Mesenchymal stem cell (in vitro differentiated cells and primary cell): Measurements from ENCODE around the gene NRG2.

Experiments used
- DNase-seq: peaks from one replicate; pipeline ENCODE4 v3.0.0-alpha.2; 2013
- H2AFZ ChIP-seq: one replicate; pipeline ENCODE4 v1.6.1; 2013; ENCODE audit warnings: low read depth, mild to moderate bottlenecking, control low read depth, inconsistent platforms, low read length, moderate library complexity
- H2AK5ac ChIP-seq: 2 replicates; pipeline ENCODE4 v1.6.1; 2013; ENCODE audit warnings: low read length, moderate library complexity, mild to moderate bottlenecking, inconsistent platforms; ENCODE audit not compliant: severe bottlenecking
- H2BK120ac ChIP-seq: one replicate; pipeline ENCODE4 v1.6.1; 2013; ENCODE audit warnings: low read depth, mild to moderate bottlenecking, inconsistent platforms, low read length, moderate library complexity
- H2BK12ac ChIP-seq, 2 experiments: one replicate each; pipeline ENCODE4 v1.6.1; 2013; ENCODE audit warnings: inconsistent platforms in 2 of 2, low read length in 2 of 2, mild to moderate bottlenecking in 2 of 2, moderate library complexity in 2 of 2, control low read depth in 1 of 2
- H2BK15ac ChIP-seq: one replicate; pipeline ENCODE4 v1.6.1; 2013; ENCODE audit warnings: mild to moderate bottlenecking, low read depth, inconsistent platforms; ENCODE audit not compliant: poor library complexity, severe bottlenecking
- H2BK5ac ChIP-seq: 2 replicates; pipeline ENCODE4 v1.6.1; 2013; ENCODE audit warnings: low read depth, mild to moderate bottlenecking, low read length, control low read depth, inconsistent platforms; ENCODE audit not compliant: poor library complexity, severe bottlenecking
- H3K14ac ChIP-seq, 2 experiments: one replicate each; pipeline ENCODE4 v1.6.1; 2013; ENCODE audit warnings: inconsistent platforms in 2 of 2, low read length in 2 of 2, control low read depth in 1 of 2, mild to moderate bottlenecking in 1 of 2, moderate library complexity in 1 of 2
- H3K18ac ChIP-seq, 2 experiments: one replicate each; pipeline ENCODE4 v1.6.1; 2013; ENCODE audit warnings: inconsistent platforms in 2 of 2, low read length in 2 of 2, control low read depth in 1 of 2, low read depth in 1 of 2, mild to moderate bottlenecking in 1 of 2
- H3K23ac ChIP-seq, 2 experiments: one replicate each; pipeline ENCODE4 v1.6.1; 2013; ENCODE audit warnings: inconsistent platforms in 2 of 2, low read length in 2 of 2, mild to moderate bottlenecking in 2 of 2, moderate library complexity in 2 of 2, control low read depth in 1 of 2
- H3K27ac ChIP-seq: 2 replicates; pipeline ENCODE4 v1.5.1; 2013; ENCODE audit warnings: mild to moderate bottlenecking, moderate library complexity, low read length, control low read depth, inconsistent platforms; ENCODE audit not compliant: poor library complexity, severe bottlenecking
- H3K27me3 ChIP-seq, 2 experiments: 2 replicates each; pipeline versions ENCODE4 v1.6.1 to v1.7.0; 2013; ENCODE audit warnings: low read length in 2 of 2, mild to moderate bottlenecking in 2 of 2, moderate library complexity in 2 of 2, control low read depth in 1 of 2, inconsistent platforms in 1 of 2; ENCODE audit not compliant: control insufficient read depth in 1 of 2, insufficient read depth in 1 of 2
- H3K36me3 ChIP-seq, 2 experiments: 2 replicates each; pipeline versions ENCODE4 v1.6.1 to v1.7.0; 2013; ENCODE audit warnings: low read length in 2 of 2, control low read depth in 1 of 2, inconsistent platforms in 1 of 2, low read depth in 1 of 2, mild to moderate bottlenecking in 1 of 2; ENCODE audit not compliant: insufficient read depth in 2 of 2, control insufficient read depth in 1 of 2
- H3K4ac ChIP-seq, 2 experiments: one replicate each; pipeline ENCODE4 v1.6.1; 2013; ENCODE audit warnings: inconsistent platforms in 2 of 2, low read length in 2 of 2, mild to moderate bottlenecking in 2 of 2, moderate library complexity in 2 of 2, control low read depth in 1 of 2, low read depth in 1 of 2
- H3K4me1 ChIP-seq: 2 replicates; pipeline ENCODE4 v1.6.1; 2013; ENCODE audit warnings: low read depth, low read length, control low read depth; ENCODE audit not compliant: control insufficient read depth, insufficient read depth
- H3K4me2 ChIP-seq: 2 replicates; pipeline ENCODE4 v1.6.1; 2013; ENCODE audit warnings: low read length, mild to moderate bottlenecking, inconsistent platforms; ENCODE audit not compliant: poor library complexity, severe bottlenecking
- H3K4me3 ChIP-seq, 2 experiments: 2 replicates each; pipeline versions ENCODE4 v1.5.1 to v1.7.0; 2013; ENCODE audit warnings: low read length in 2 of 2, mild to moderate bottlenecking in 2 of 2, control low read depth in 1 of 2, low read depth in 1 of 2; ENCODE audit not compliant: insufficient read depth in 1 of 2
- H3K79me1 ChIP-seq: replicated peaks from 2 replicates; pipeline ENCODE4 v1.6.1; 2013; ENCODE audit warnings: mild to moderate bottlenecking, control low read depth, low read length, inconsistent platforms; ENCODE audit not compliant: poor library complexity, severe bottlenecking
- H3K9ac ChIP-seq: 2 replicates; pipeline ENCODE4 v1.7.0; 2013; ENCODE audit warnings: mild to moderate bottlenecking, low read length, moderate library complexity
- H3K9me3 ChIP-seq: 2 replicates; pipeline ENCODE4 v1.7.0; 2013; ENCODE audit warnings: mild to moderate bottlenecking, low read length; ENCODE audit not compliant: control insufficient read depth
- H4K8ac ChIP-seq: one replicate; pipeline ENCODE4 v1.6.1; 2013; ENCODE audit warnings: inconsistent platforms, mild to moderate bottlenecking, low read length, moderate library complexity
- H4K91ac ChIP-seq: one replicate; pipeline ENCODE4 v1.6.1; 2013; ENCODE audit warnings: mild to moderate bottlenecking, low read length, inconsistent platforms
- WGBS: methylation state at CpG from one replicate; pipeline ENCODE4 v1.1.7; 2013; ENCODE audit warnings: mixed read lengths; 5-methylcytosine and 5-hydroxymethylcytosine counted together

Gene NRG2

DNA sequence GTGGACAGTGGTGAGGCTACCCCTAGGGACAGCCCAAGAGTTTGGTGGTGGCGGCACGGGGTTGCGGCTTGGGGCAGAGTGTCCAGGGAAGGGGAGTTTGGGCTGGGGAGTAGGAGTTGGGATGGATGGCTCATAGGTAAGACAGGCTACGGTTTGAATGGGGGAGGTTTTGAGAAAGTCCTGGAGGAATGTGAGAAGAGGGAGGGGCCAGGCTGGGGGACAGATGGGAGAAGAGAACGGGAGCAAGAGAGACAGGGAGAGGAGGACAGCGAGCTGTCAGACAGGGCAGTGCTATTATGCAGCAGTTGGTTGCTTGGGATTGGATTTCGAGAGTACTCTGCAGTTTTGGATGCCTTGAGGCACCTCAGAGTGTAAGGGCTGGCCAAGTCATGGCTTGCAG is 223.0 kb downstream of the NRG2 start:
- H3K9ac ChIP-seq, result no peak overlapping the region
- H4K91ac ChIP-seq, result no peak overlapping the region
- DNase-seq, result no peak
- H3K4me2 ChIP-seq, result no peak overlapping the region
- no peak overlapping the region for H2AK5ac ChIP-seq
- no peak overlapping the region for H4K8ac ChIP-seq
- WGBS, result 58% methylated on average over 7 of the region's 7 CpGs
- H3K18ac ChIP-seq, result no peak overlapping the region
- H3K4ac ChIP-seq, result no peak overlapping the region
- no peaks in the 10 kb centered on the region for H3K36me3 ChIP-seq
- H3K27me3 ChIP-seq, result peaks cover 59 to 84% of the 10 kb centered on the region in 2 experiments
- H2AFZ ChIP-seq, result no peak overlapping the region
- no peak overlapping the region for H2BK12ac ChIP-seq
- no peaks in the 10 kb centered on the region for H3K79me1 ChIP-seq
- H2BK15ac ChIP-seq, result no peak overlapping the region
- H3K14ac ChIP-seq, result no peak overlapping the region
- no peak overlapping the region for H3K27ac ChIP-seq
- H3K23ac ChIP-seq, result no peak overlapping the region
- H2BK120ac ChIP-seq, result no peak overlapping the region
- H2BK5ac ChIP-seq, result no peak overlapping the region
- H3K9me3 ChIP-seq, result peaks cover 16% of the 10 kb centered on the region
- H3K4me3 ChIP-seq, result no peak overlapping the region
- H3K4me1 ChIP-seq, result no peaks in the 10 kb centered on the region

DNA sequence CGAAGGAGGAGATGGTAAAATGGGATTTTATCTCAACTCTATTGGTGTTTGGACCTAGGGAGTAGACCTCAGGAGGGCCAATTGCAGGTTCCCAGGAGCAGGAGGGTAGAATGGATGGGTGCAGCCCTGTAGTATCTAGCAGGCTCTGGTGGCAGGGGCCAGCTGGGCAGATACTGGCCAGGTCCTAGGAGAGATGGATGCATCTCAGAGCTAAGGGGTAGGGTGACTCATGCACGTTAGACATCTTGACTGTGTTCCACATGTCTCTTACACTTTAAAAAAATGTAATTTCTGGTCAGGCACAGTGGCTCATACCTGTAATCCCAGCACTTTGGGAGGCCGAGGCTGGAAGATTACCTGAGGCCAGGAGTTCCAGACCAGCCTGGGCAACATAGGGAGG is 225.1 kb downstream of the NRG2 start:
- Histone ChIP-seq H3K14ac (no peak overlapping the region), H2AFZ (no peak overlapping the region), H3K18ac (no peak overlapping the region), H2AK5ac (no peak overlapping the region), H4K8ac (no peak overlapping the region), H3K4me2 (no peak overlapping the region), H3K9me3 (peaks cover 16% of the 10 kb centered on the region), H3K9ac (no peak overlapping the region), H3K4me3 (no peak overlapping the region), H3K27me3 (peaks cover 59 to 85% of the 10 kb centered on the region in 2 experiments), H3K36me3 (no peaks in the 10 kb centered on the region), H3K79me1 (no peaks in the 10 kb centered on the region), H3K23ac (no peak overlapping the region), H3K27ac (no peak overlapping the region), H3K4me1 (no peaks in the 10 kb centered on the region), H3K4ac (no peak overlapping the region), H2BK12ac (no peak overlapping the region), H2BK120ac (no peak overlapping the region), H4K91ac (no peak overlapping the region), H2BK5ac (no peak overlapping the region), H2BK15ac (no peak overlapping the region)
- 72% methylated on average over 3 of the region's 3 CpGs for WGBS
- DNase-seq, result no peak

DNA sequence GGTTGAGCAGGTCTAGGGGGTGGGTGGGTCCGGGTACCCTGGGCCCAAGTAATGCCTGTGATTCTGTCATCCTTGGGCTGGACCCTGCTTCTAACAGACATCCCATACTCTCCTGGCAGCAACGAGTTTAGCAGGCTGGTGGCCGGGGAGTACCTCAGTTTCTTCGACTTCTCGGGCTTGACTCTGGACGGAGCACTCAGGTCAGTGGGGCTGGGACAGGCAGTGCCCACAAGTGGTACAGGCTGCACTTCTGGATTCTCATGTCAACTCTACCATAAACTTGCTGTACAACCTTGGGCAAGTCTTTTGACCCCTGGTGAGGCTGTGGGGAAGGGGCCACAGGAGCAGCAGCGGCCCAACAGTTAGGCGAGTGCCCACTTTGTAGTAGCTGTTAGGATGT is 225.7 kb downstream of the NRG2 start:
- Histone ChIP-seq H2AFZ (no peak overlapping the region), H3K36me3 (no peaks in the 10 kb centered on the region), H3K4me3 (no peak overlapping the region), H2BK5ac (no peak overlapping the region), H3K27ac (no peak overlapping the region), H3K18ac (no peak overlapping the region), H3K4me2 (no peak overlapping the region), H3K9ac (no peak overlapping the region), H3K9me3 (peaks cover 16% of the 10 kb centered on the region), H3K14ac (no peak overlapping the region), H3K79me1 (no peaks in the 10 kb centered on the region), H3K27me3 (peaks cover 63 to 85% of the 10 kb centered on the region in 2 experiments), H4K8ac (no peak overlapping the region), H3K4ac (no peak overlapping the region), H2BK12ac (no peak overlapping the region), H3K23ac (no peak overlapping the region), H2AK5ac (no peak overlapping the region), H2BK15ac (no peak overlapping the region), H3K4me1 (no peaks in the 10 kb centered on the region), H4K91ac (no peak overlapping the region), H2BK120ac (no peak overlapping the region)
- WGBS, result 73% methylated on average over 8 of the region's 8 CpGs
- DNase-seq, result no peak

DNA sequence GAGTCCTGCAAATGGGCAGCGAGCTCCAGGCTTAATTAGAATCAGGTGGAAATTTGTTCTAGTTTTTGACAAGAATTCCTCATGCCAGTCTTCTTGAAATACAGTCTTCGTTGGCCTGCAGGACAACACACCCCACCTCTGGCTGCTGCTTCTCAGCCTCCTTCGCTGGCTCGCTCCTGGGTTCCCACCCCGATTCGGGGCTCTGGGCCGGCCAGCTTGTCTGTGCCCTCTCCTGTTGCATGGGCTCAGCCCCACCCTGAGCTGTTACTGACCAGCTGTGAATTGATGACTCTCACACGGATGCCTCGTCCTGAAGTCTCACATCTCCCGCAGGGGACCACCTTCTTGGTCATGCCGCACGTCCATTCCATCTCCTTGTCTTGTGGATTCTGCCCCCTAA is 226.5 kb downstream of the NRG2 start:
- H3K14ac ChIP-seq, result no peak overlapping the region
- no peaks in the 10 kb centered on the region for H3K36me3 ChIP-seq
- DNase-seq, result no peak
- H2BK5ac ChIP-seq, result no peak overlapping the region
- no peak overlapping the region for H3K18ac ChIP-seq
- no peak overlapping the region for H2BK120ac ChIP-seq
- peaks cover 16% of the 10 kb centered on the region for H3K9me3 ChIP-seq
- H3K79me1 ChIP-seq, result no peaks in the 10 kb centered on the region
- H3K23ac ChIP-seq, result no peak overlapping the region
- no peak overlapping the region for H3K4ac ChIP-seq
- no peak overlapping the region for H2AFZ ChIP-seq
- H4K8ac ChIP-seq, result no peak overlapping the region
- no peak overlapping the region for H3K4me2 ChIP-seq
- H3K27me3 ChIP-seq, result peaks cover 63 to 84% of the 10 kb centered on the region in 2 experiments
- no peak overlapping the region for H3K27ac ChIP-seq
- H2BK15ac ChIP-seq, result no peak overlapping the region
- no peak overlapping the region for H4K91ac ChIP-seq
- 82% methylated on average over 12 of the region's 12 CpGs for WGBS
- H2AK5ac ChIP-seq, result no peak overlapping the region
- no peak overlapping the region for H3K9ac ChIP-seq
- no peak overlapping the region for H3K4me3 ChIP-seq
- no peaks in the 10 kb centered on the region for H3K4me1 ChIP-seq
- H2BK12ac ChIP-seq, result no peak overlapping the region
